ENCODE results near the gene WDR72.

GRCh38 chr15:53716909-53717876, 42.3 kb downstream of the WDR72 start:
- TF ChIP-seq, protein P1, sequence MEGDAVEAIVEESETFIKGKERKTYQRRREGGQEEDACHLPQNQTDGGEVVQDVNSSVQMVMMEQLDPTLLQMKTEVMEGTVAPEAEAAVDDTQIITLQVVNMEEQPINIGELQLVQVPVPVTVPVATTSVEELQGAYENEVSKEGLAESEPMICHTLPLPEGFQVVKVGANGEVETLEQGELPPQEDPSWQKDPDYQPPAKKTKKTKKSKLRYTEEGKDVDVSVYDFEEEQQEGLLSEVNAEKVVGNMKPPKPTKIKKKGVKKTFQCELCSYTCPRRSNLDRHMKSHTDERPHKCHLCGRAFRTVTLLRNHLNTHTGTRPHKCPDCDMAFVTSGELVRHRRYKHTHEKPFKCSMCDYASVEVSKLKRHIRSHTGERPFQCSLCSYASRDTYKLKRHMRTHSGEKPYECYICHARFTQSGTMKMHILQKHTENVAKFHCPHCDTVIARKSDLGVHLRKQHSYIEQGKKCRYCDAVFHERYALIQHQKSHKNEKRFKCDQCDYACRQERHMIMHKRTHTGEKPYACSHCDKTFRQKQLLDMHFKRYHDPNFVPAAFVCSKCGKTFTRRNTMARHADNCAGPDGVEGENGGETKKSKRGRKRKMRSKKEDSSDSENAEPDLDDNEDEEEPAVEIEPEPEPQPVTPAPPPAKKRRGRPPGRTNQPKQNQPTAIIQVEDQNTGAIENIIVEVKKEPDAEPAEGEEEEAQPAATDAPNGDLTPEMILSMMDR (IDR thresholded peaks at IDR 0.05) = peak; percentile 28 to 55 (median 48)
- no peak for TF ChIP-seq POLR2A (IDR thresholded peaks at IDR 0.05)

All from right lobe of liver (tissue), 4 donors.